ENCODE results near the gene DNER. TPM values are rescaled to one million over a fixed set of nuclear protein-coding genes. Genes with fewer than 3 reads are reported as not detected.
"Not testable (repeated sequence)": the region's sequence is repeated elsewhere in the genome, so short reads cannot be mapped to it uniquely, and the experiment has no call there.

DNER gene
- total RNA-seq, 2 donors from 2014 or later, result 2.6 to 6.0 TPM

- H3K9me3 ChIP-seq, result no peaks in the 10 kb centered on the region
- DNase-seq (ENCODE audit: low spot score), result no peak
- no peak overlapping the region for H3K27ac ChIP-seq
- intact Hi-C loops (cut with DNase I), result no loop called here
- no peaks in the 10 kb centered on the region for H3K27me3 ChIP-seq (replicated peaks; ENCODE audit: insufficient read depth)
- no peaks in the 10 kb centered on the region for H3K4me1 ChIP-seq (replicated peaks)
- WGBS, result 81% methylated on average over 3 of the region's 3 CpGs
- TF ChIP-seq POLR2AphosphoS5 (IDR thresholded peaks at IDR 0.05) (no peak), POLR2A (IDR thresholded peaks at IDR 0.05) (no peak), CTCF (IDR thresholded peaks at IDR 0.05) (no peak)
- H3K36me3 ChIP-seq, result no peaks in the 10 kb centered on the region
- H3K4me3 ChIP-seq, result no peak overlapping the region
Observed at GRCh38 chr2:229748950-229749349, 34.6 kb upstream of the DNER start.

DNA sequence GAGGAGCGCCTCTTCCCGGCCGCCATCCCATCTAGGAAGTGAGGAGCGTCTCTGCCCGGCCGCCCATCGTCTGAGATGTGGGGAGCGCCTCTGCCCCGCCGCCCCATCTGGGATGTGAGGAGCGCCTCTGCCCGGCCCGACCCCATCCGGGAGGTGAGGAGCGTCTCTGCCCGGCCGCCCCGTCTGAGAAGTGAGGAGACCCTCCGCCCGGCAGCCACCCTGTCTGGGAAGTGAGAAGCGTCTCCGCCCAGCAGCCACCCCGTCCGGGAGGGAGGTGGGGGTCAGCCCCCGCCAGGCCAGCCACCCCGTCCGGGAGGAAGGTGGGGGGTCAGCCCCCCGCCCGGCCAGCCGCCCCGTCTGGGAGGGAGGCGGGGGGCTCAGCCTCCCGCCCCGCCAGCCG is 28.3 kb upstream of the DNER start:
- H3K27ac ChIP-seq; intact Hi-C loops (cut with DNase I); H3K4me1 ChIP-seq (replicated peaks); H3K27me3 ChIP-seq (replicated peaks; ENCODE audit: insufficient read depth); DNase-seq (ENCODE audit: low spot score); H3K36me3 ChIP-seq; H3K4me3 ChIP-seq; H3K9me3 ChIP-seq: not testable (repeated sequence)
- WGBS, result 92% methylated on average over 16 of the region's 35 CpGs

GRCh38 chr2:229740279-229740678 is 25.9 kb upstream of the DNER start:
- no peaks in the 10 kb centered on the region for H3K36me3 ChIP-seq
- H3K4me3 ChIP-seq, result no peak overlapping the region
- H3K9me3 ChIP-seq, result no peaks in the 10 kb centered on the region
- 67% methylated on average over 4 of the region's 4 CpGs for WGBS
- H3K27ac ChIP-seq, result no peak overlapping the region
- DNase-seq (ENCODE audit: low spot score), result no peak
- intact Hi-C loops (cut with DNase I), result no loop called here
- no peaks in the 10 kb centered on the region for H3K27me3 ChIP-seq (replicated peaks; ENCODE audit: insufficient read depth)
- TF ChIP-seq CTCF (IDR thresholded peaks at IDR 0.05) (no peak), POLR2AphosphoS5 (IDR thresholded peaks at IDR 0.05) (no peak), POLR2A (IDR thresholded peaks at IDR 0.05) (no peak)
- H3K4me1 ChIP-seq (replicated peaks), result no peaks in the 10 kb centered on the region

DNA sequence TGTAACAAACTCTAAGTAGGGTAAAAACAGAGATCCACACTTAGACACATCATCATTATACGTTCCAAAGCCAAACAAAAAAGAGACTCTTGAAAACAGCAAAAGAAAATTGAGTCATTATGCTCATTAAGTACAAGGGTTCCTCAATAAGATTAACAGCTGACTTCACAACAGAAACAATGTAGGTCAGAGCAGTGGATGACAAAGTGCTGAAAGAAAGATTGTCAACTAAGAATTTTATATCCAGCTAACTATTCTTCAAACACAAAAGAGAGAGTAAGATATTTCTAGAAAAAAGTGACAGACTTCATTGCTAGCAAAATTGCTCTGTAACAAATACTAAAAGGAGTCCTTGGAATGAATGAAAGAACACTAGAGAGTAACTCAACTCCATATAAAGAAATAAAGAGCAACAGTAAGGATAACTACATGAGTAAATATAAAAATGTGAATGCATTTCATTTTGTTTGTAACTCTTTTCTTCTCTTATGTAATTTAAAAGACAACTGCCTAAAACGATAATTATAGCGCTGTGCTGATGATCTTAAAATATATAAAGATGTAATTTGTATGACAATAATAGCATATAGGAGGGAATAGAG is 23.8 kb upstream of the DNER start:
- Histone ChIP-seq H3K4me3 (no peak overlapping the region), H3K27ac (no peak overlapping the region), H3K36me3 (no peaks in the 10 kb centered on the region), H3K27me3 (replicated peaks; ENCODE audit: insufficient read depth) (no peaks in the 10 kb centered on the region), H3K4me1 (replicated peaks) (no peaks in the 10 kb centered on the region), H3K9me3 (no peaks in the 10 kb centered on the region)
- intact Hi-C loops (cut with DNase I), result no loop called here
- no peak for TF ChIP-seq CTCF (IDR thresholded peaks at IDR 0.05)
- no peak for TF ChIP-seq POLR2AphosphoS5 (IDR thresholded peaks at IDR 0.05)
- TF ChIP-seq POLR2A (IDR thresholded peaks at IDR 0.05), result no peak
- 89% methylated on average over 3 of the region's 3 CpGs for WGBS
- DNase-seq (ENCODE audit: low spot score), result no peak

DNA sequence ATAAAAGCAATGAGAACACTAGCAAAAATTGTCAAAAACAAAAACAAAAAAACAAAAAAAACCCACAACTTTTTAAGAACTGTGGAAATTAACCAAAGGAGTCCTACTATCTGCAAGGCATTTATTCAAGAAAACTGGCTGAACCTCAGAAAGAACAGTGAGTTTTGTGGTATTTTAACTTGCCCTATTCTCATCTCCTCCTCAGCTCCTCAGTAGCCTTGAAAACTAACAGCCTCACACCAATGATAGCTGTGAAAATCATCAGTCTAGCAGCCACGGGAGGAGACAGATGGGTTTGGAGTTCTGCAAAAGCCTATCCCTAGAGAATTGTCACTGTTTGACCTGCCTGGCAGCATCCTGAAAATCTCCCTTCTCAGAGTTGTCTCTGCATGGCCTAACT is 20.1 kb upstream of the DNER start:
- Histone ChIP-seq H3K4me3 (no peak overlapping the region), H3K9me3 (no peaks in the 10 kb centered on the region), H3K36me3 (no peaks in the 10 kb centered on the region), H3K27ac (no peak overlapping the region), H3K4me1 (replicated peaks) (no peaks in the 10 kb centered on the region), H3K27me3 (replicated peaks; ENCODE audit: insufficient read depth) (no peaks in the 10 kb centered on the region)
- 73% methylated on average over 1 of the region's 1 CpG for WGBS
- TF ChIP-seq POLR2A (IDR thresholded peaks at IDR 0.05) (no peak), CTCF (IDR thresholded peaks at IDR 0.05) (no peak), POLR2AphosphoS5 (IDR thresholded peaks at IDR 0.05) (no peak)
- no peak for DNase-seq (ENCODE audit: low spot score)
- intact Hi-C loops (cut with DNase I), result no loop called here
